Endothelial cell of umbilical vein (primary cell): ENCODE measurements around the gene PRR18.
"Not testable (repeated sequence)": the region's sequence is repeated elsewhere in the genome, so short reads cannot be mapped to it uniquely, and the experiment has no call there.

Experiments
- CTCF ChIP-seq, 2 donors: IDR thresholded peaks; 1 replicate in 1 of 2; 2 replicates in 1 of 2; pipeline ENCODE4 v1.5.1; 2011; ENCODE audit warnings: low read length in 2 of 2, mild to moderate bottlenecking in 2 of 2, moderate library complexity in 2 of 2, control low read depth in 1 of 2, inconsistent platforms in 1 of 2, low read depth in 1 of 2; ENCODE audit not compliant: insufficient read depth in 1 of 2; ENCODE audit errors: extremely low read depth in 1 of 2
- EZH2 ChIP-seq: IDR thresholded peaks from 2 replicates; pipeline ENCODE4 v1.6.1; 2012; ENCODE audit warnings: borderline replicate concordance, low read depth, mild to moderate bottlenecking, moderate library complexity, low read length, inconsistent platforms; ENCODE audit not compliant: severe bottlenecking
- JUN ChIP-seq: IDR thresholded peaks from 2 replicates; pipeline ENCODE4 v1.6.1; 2011; ENCODE audit warnings: borderline replicate concordance, low read depth; ENCODE audit not compliant: insufficient read length, insufficient read depth
- MAX ChIP-seq: IDR thresholded peaks from 2 replicates; pipeline ENCODE4 v1.6.1; 2011; ENCODE audit not compliant: insufficient read depth, insufficient read length
- POLR2A ChIP-seq: IDR thresholded peaks from 2 replicates; pipeline ENCODE4 v1.6.1; 2012; ENCODE audit warnings: low read depth, mild to moderate bottlenecking, control low read depth, low read length
- POLR2AphosphoS5 ChIP-seq: IDR thresholded peaks from 2 replicates; pipeline ENCODE4 v1.6.1; 2012; ENCODE audit warnings: low read depth, mild to moderate bottlenecking, control low read depth, low read length, moderate library complexity; ENCODE audit not compliant: insufficient read depth

- not testable (repeated sequence) for TF ChIP-seq CTCF (IDR thresholded peaks at IDR 0.05; ENCODE audit: extremely low read depth in 1 of 2, insufficient read depth in 1 of 2, low read depth in 1 of 2, low read length in 2 of 2); MAX; POLR2A; EZH2; JUN; POLR2AphosphoS5
These were observed 36.7 kb upstream of the PRR18 start for GRCh38 chr6:166344921-166345320.
